GM19023 (cell line): ENCODE data around the gene ZNF467.
A peak's percentile ranks its signal among the peaks of the same experiment; 100 is the strongest.

Source experiments
- ATAC-seq: cut with Tn5 transposase; IDR thresholded peaks from one replicate; pipeline ENCODE4 v1.9.1; 2021; ENCODE audit warnings: mild to moderate bottlenecking, moderate library complexity; ENCODE audit not compliant: unreplicated experiment

ZNF467 gene

GRCh38 chr7:149751043-149751775 lies 22.2 kb downstream of the ZNF467 start:
- ATAC-seq = no peak

GRCh38 chr7:149750122-149750845 lies 23.1 kb downstream of the ZNF467 start:
- ATAC-seq = no peak

- no peak for ATAC-seq
These were observed 25.1 kb downstream of the ZNF467 start for GRCh38 chr7:149748076-149748874.

- ATAC-seq = no peak
These were observed 29.7 kb downstream of the ZNF467 start for GRCh38 chr7:149743476-149744255.

- ATAC-seq = peak; percentile 77
These were observed 31.2 kb downstream of the ZNF467 start for GRCh38 chr7:149742075-149742701.

- peak; percentile 34 for ATAC-seq
These were observed 31.8 kb downstream of the ZNF467 start for GRCh38 chr7:149741629-149742028.

DNA sequence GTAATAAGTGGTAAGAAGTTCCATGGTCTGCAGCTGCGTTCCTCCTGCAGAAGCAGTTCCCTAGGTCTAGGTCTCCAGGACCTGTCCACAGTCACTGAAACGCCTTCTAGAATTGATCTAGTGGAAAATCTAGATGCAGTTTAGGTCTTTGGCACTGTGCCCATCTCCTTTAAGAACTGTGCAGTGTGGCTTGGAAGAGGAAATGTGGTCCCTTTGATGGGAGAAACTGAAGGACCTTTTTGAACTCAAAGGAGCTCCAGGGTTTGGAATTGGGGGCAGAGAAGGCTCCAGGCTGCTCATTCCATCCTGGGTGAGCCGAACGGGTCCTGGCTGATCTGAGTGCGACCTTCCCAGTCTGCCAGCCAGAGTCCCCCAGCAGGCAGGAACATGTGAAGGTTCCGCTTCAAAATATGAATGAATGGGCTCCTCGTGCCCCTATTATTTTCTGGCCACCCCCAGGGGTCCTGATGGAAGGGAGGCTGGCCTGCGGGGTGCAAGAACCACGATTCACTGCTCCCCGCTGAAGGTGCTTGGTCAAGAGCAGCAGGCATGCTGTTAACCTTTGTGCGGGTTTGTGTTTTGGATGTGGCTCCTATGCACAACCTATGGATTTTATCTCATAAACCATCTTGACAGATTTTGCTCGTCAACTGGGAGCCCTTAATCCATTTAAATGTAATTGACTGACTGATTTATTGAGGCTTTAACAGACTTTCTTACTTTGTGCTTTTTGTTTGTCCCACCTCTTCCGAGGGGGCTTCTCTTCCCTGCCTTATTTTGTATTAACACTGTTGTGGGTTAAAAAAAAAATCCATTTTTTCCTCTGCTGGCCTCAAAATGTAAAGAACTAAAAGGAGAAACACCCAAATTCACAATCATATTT lies 36.7 kb downstream of the ZNF467 start:
- ATAC-seq = no peak

- ATAC-seq = no peak
These were observed 37.5 kb downstream of the ZNF467 start for GRCh38 chr7:149735779-149736477.

GRCh38 chr7:149735181-149735602 lies 38.2 kb downstream of the ZNF467 start:
- ATAC-seq = no peak

GRCh38 chr7:149734791-149735075 lies 38.7 kb downstream of the ZNF467 start:
- ATAC-seq = no peak

- no peak for ATAC-seq
These were observed 39.2 kb downstream of the ZNF467 start for GRCh38 chr7:149733924-149734790.

GRCh38 chr7:149733131-149733923 lies 40.1 kb downstream of the ZNF467 start:
- no peak for ATAC-seq

GRCh38 chr7:149732611-149733010 lies 40.8 kb downstream of the ZNF467 start:
- no peak for ATAC-seq

DNA sequence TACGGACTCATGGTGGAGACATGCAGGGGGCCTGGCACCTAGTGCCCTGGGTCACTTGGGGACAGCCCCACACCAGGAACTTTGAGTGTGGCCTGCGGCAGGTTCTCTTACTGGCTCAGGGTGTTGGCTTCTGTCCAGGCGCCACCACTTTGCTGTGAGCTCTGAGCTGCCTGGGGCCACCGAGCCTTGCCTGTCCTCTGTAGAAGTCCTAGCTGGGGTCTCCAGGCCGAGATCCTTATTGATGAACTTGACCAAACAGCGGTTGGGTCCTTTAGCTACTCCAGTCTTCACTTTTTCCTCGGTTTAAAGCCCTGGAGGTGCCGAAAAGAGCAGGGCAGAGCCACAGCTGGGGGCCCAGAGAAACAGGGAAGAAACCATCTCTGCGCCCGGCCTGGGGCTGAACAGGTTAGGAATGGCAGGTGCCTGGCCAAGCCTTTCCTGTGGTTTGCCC lies 41.3 kb downstream of the ZNF467 start:
- no peak for ATAC-seq

GRCh38 chr7:149731207-149731955 lies 42.0 kb downstream of the ZNF467 start:
- no peak for ATAC-seq
